Measurements from ENCODE around the gene PTDSS2. TPM values are rescaled to one million over a fixed set of nuclear protein-coding genes. Genes with fewer than 3 reads are reported as not detected.
A peak's percentile ranks its signal among the peaks of the same experiment; 100 is the strongest.
"Not testable (repeated sequence)": the region's sequence is repeated elsewhere in the genome, so short reads cannot be mapped to it uniquely, and the experiment has no call there.

PTDSS2 gene
- total RNA-seq, 4 donors from 2014 or later: 33.0 to 45.2 (median 39.0) TPM

- no peak for ATAC-seq (ENCODE audit: low FRiP score)
- TF ChIP-seq, protein P1, sequence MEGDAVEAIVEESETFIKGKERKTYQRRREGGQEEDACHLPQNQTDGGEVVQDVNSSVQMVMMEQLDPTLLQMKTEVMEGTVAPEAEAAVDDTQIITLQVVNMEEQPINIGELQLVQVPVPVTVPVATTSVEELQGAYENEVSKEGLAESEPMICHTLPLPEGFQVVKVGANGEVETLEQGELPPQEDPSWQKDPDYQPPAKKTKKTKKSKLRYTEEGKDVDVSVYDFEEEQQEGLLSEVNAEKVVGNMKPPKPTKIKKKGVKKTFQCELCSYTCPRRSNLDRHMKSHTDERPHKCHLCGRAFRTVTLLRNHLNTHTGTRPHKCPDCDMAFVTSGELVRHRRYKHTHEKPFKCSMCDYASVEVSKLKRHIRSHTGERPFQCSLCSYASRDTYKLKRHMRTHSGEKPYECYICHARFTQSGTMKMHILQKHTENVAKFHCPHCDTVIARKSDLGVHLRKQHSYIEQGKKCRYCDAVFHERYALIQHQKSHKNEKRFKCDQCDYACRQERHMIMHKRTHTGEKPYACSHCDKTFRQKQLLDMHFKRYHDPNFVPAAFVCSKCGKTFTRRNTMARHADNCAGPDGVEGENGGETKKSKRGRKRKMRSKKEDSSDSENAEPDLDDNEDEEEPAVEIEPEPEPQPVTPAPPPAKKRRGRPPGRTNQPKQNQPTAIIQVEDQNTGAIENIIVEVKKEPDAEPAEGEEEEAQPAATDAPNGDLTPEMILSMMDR (IDR thresholded peaks at IDR 0.05): no peak
Observed at GRCh38 chr11:468036-468435, 18.0 kb downstream of the PTDSS2 start.

DNA sequence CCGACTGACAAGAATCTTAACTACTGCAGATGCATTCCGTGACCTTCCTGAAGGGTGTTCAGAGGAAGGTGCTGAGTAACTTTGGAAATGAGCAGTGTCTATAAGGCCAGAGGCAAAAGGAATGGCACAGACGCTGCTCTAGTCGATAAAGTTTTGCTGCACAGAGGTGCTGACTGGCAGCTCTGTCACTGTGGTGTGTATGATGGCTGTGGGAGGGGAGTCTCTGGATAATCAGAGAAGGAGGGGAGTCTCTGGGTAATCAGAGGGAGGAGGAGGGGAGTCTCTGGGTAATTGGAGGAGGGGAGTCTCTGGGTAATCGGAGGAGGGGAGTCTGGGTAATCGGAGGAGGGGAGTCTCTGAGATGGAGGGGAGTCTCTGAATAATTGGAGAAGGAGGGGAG is 18.4 kb downstream of the PTDSS2 start:
- TF ChIP-seq, protein P1 (IDR thresholded peaks at IDR 0.05): no peak
- peak; percentile 43 for ATAC-seq (ENCODE audit: low FRiP score)
- no peak for DNase-seq (ENCODE audit: low spot score)

More at GRCh38 chr11:468036-468435, 18.0 kb downstream of the PTDSS2 start:
- DNase-seq (ENCODE audit: low spot score): no peak

DNA sequence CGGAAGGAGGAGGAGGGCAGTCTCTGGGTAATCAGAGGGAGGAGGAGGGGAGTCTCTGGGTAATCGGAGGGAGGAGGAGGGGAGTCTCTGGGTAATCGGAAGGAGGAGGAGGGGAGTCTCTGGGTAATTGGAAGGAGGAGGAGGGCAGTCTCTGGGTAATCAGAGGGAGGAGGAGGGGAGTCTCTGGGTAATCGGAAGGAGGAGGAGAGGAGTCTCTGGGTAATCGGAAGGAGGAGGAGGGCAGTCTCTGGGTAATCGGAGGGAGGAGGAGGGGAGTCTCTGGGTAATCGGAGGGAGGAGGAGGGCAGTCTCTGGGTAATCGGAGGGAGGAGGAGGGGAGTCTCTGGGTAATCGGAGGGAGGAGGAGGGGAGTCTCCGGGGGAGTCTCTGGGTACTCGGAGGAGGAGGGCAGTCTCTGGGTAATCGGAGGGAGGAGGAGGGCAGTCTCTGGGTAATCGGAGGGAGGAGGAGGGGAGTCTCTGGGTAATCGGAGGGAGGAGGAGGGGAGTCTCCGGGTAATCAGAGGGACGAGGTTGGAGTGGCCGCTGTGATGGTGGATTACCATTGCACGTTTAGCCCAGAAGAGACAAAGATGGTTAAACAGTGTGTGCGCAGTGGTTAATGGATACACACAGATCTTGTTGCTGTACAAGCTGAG is 19.1 kb downstream of the PTDSS2 start:
- not testable (repeated sequence) for DNase-seq (ENCODE audit: low spot score); ATAC-seq (ENCODE audit: low FRiP score)

DNA sequence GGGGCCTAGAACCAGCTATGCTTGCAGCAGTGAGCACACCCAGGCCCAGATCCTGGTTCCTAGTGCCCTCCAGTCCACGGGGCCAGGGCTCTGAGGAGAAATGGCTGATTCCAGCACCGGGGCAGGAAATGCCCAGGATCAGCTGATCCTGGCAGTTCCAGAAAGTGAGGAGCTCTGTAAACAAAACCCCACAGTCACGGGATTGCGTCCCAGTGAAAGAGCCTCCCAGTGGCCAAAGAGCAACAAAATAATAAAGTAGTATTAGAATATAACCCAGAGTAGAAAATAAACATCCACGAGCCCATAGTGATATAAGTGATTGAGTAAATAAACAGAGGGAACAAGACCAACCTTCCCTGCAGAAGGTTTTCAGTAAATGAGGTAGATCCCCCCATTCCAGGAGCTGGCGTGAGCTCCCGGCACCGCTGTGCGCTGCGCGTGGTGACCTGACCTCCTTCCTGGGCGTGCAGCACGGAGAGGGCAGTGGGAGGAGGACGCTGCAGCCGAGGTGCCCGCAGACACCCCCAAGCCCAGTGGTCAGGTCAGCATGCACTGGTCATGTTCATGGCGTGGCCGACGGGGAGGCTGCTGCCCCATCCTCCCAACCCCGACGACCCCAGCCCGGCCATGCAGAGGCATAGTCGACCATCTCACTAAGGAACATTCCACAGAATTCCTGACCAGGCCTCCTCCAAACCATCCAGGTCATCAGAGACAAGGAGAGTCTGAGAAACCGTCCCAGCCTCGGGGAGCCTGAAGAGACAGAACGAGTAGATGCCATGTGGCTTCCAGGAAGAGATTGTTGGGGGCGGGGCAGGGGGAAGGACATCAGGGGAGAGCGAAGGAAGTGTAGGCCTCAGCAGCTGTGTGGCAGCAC is 19.8 kb downstream of the PTDSS2 start:
- TF ChIP-seq, protein P1 (IDR thresholded peaks at IDR 0.05): no peak
- no peak for DNase-seq (ENCODE audit: low spot score)
- peak; percentile 79 for ATAC-seq (ENCODE audit: low FRiP score)

GRCh38 chr11:471468-472145 is 21.5 kb downstream of the PTDSS2 start:
- TF ChIP-seq, protein P1 (IDR thresholded peaks at IDR 0.05): no peak
- ATAC-seq (ENCODE audit: low FRiP score) (no peak), DNase-seq (ENCODE audit: low spot score) (no peak)

GRCh38 chr11:472272-472671 is 22.2 kb downstream of the PTDSS2 start:
- ATAC-seq (ENCODE audit: low FRiP score) (no peak), DNase-seq (ENCODE audit: low spot score) (no peak)
- TF ChIP-seq, protein P1 (IDR thresholded peaks at IDR 0.05): no peak

DNA sequence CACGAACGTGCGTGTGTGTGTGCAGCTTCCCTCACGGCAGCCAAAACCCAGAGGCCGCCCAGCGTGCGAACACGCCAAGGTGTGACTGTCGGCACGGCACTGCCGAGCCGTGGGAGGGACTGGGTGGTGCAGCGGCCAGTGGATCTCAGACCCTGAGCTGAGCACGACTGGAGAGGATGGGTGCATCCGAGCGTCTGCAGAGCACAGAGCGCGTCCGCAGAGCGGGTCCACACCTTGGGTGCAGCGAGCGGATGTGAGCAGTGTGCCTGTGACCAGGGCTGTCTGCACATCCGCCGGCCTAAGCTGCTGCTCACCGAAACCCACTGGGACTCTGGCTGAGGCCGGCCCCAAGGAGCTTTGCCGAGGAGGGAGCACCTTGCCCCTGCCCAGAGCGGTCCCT is 22.7 kb downstream of the PTDSS2 start:
- TF ChIP-seq, protein P1 (IDR thresholded peaks at IDR 0.05): no peak
- ATAC-seq (ENCODE audit: low FRiP score) (no peak), DNase-seq (ENCODE audit: low spot score) (no peak)
